H1 (cell line): ENCODE data around the gene UBE2H. TPM values are rescaled to one million over a fixed set of nuclear protein-coding genes. Genes with fewer than 3 reads are reported as not detected.

ENCODE experiments used
- POLR2A ChIP-seq, 2 experiments: IDR thresholded peaks; 1 replicate in 1 of 2; 2 replicates in 1 of 2; pipeline ENCODE4 v1.6.1; 2011; ENCODE audit warnings: low read depth in 2 of 2, low read length in 2 of 2, mild to moderate bottlenecking in 2 of 2; ENCODE audit errors: control extremely low read depth in 1 of 2
- polyA plus RNA-seq, 7 experiments: library from polyadenylated mRNA; depleted of rRNA in 3 of 7; stranded (reverse) in 5 of 7; unstranded in 2 of 7; fragments of >200 nt in 5 of 7; fragments of 200-250 nt in 2 of 7; gene quantifications; 1 replicate in 5 of 7; 2 replicates in 1 of 7; 4 replicates in 1 of 7; pipeline versions ENCODE4 v1.2.1 to v1.2.3, GENCODE V29; 2011 to 2013; ENCODE audit warnings: missing spikeins in 2 of 7, mixed read lengths in 2 of 7
- total RNA-seq: library from RNA; stranded (reverse); fragmentation: NEBNext Ultra II Directional; extraction: Animal tissue kit (Norgen Biotek cat#: 25700); gene quantifications from 2 replicates; pipeline ENCODE4 v1.2.1, GENCODE V29; 2021

The UBE2H gene
- total and polyA plus RNA-seq, 2 of the 8 experiments (the other 6 are each of a cell fraction or from before 2014, with no cell fraction given) = 30.6 to 62.2 TPM

GRCh38 chr7:129875160-129875559 is 77.6 kb downstream of the UBE2H start (continued):
- TF ChIP-seq POLR2A (IDR thresholded peaks at IDR 0.05; ENCODE audit: control extremely low read depth in 1 of 2, low read depth in 2 of 2, low read length in 2 of 2) = no peak
